Spleen (tissue), 11 donors: Measurements from ENCODE around the gene PLEKHA7. TPM values are rescaled to one million over a fixed set of nuclear protein-coding genes. Genes with fewer than 3 reads are reported as not detected.

Experiments used
- DNase-seq: peaks from one replicate; pipeline ENCODE4 v3.0.0-alpha.2; 2020
- H3K27ac ChIP-seq, 8 donors: fragments of 200-600 bp; sonication (generic) in 7 of 8; 1 replicate in 4 of 8; 2 replicates in 4 of 8; pipeline versions ENCODE4 v1.5.0 to v1.8.0; 2016 to 2021; ENCODE audit warnings: inconsistent platforms in 4 of 8, mild to moderate bottlenecking in 4 of 8, moderate library complexity in 1 of 8
- H3K27me3 ChIP-seq, 7 donors: fragments of 200-600 bp; sonication (generic) in 6 of 7; replicated peaks in 1 of 7; 1 replicate in 4 of 7; 2 replicates in 3 of 7; pipeline versions ENCODE4 v1.5.0 to v1.8.0; 2016 to 2021; ENCODE audit warnings: inconsistent platforms in 3 of 7, mild to moderate bottlenecking in 1 of 7
- H3K36me3 ChIP-seq, 6 donors: fragments of 200-600 bp; sonication (generic) in 5 of 6; 1 replicate in 4 of 6; 2 replicates in 2 of 6; pipeline versions ENCODE4 v1.5.0 to v1.8.0; 2016 to 2021; ENCODE audit warnings: inconsistent platforms in 2 of 6
- H3K4me1 ChIP-seq, 6 donors: fragments of 200-600 bp; sonication (generic) in 5 of 6; 1 replicate in 3 of 6; 2 replicates in 3 of 6; pipeline versions ENCODE4 v1.5.0 to v1.8.0; 2016 to 2021; ENCODE audit warnings: inconsistent platforms in 3 of 6
- H3K4me3 ChIP-seq, 8 donors: fragments of 200-600 bp; sonication (generic) in 7 of 8; 1 replicate in 4 of 8; 2 replicates in 4 of 8; pipeline versions ENCODE4 v1.5.0 to v1.8.0; 2016 to 2021; ENCODE audit warnings: inconsistent platforms in 4 of 8, mild to moderate bottlenecking in 4 of 8, moderate library complexity in 2 of 8
- H3K9me3 ChIP-seq, 8 donors: fragments of 200-600 bp; sonication (generic) in 7 of 8; 1 replicate in 4 of 8; 2 replicates in 4 of 8; pipeline versions ENCODE4 v1.5.0 to v1.8.0; 2016 to 2021; ENCODE audit warnings: inconsistent platforms in 4 of 8
- POLR2A ChIP-seq, 3 donors: fragments of 450-650 bp; IDR thresholded peaks; one replicate each; pipeline ENCODE4 v1.5.1; 2017; ENCODE audit warnings: antibody characterized with exemption in 3 of 3, mild to moderate bottlenecking in 1 of 3
- POLR2AphosphoS5 ChIP-seq, 3 donors: sonication (generic); formaldehyde crosslinking; IDR thresholded peaks; one replicate each; pipeline ENCODE4 v1.5.1; 2017; ENCODE audit warnings: antibody characterized with exemption in 3 of 3
- WGBS, 5 donors: extraction: QIAGEN DNeasy Blood & Tissue Kit in 3 of 5; methylation state at CpG; one replicate each; pipeline versions ENCODE4 v1.1.5 to v1.1.7; 2013 to 2018; 5-methylcytosine and 5-hydroxymethylcytosine counted together
- intact Hi-C: fragments of 100-400 bp; cut with DNase I; formaldehyde crosslinking; loops from one replicate; pipeline ENCODE4 v1.15.0; 2023; ENCODE audit warnings: low total_unique reads
- polyA plus RNA-seq, 3 donors: library from polyadenylated mRNA; stranded (reverse); fragments of 200-250 nt; gene quantifications; one replicate each; pipeline ENCODE4 v1.2.1, GENCODE V29; 2013
- total RNA-seq, 7 donors: library from RNA; depleted of rRNA in 3 of 7; stranded (reverse); fragments of >200 nt in 3 of 7; fragmentation: NEBNext Ultra II Directional in 4 of 7; extraction: Animal tissue kit (Norgen Biotek cat#: 25700) in 4 of 7; gene quantifications; one replicate each; pipeline versions ENCODE4 v1.1.0 to v1.2.1, GENCODE V29; 2016 to 2021
- TF ChIP-seq, protein P1 (sequence below), 11 experiments: fragments of 200-600 bp in 7 of 11; fragments of 450-650 bp in 4 of 11; sonication (generic) in 4 of 11; IDR thresholded peaks in 8 of 11; conservative IDR thresholded peaks in 3 of 11; 1 replicate in 7 of 11; 2 replicates in 4 of 11; pipeline versions ENCODE4 v1.4.0 to v1.8.0; 2016 to 2021; ENCODE audit warnings: antibody characterized with exemption in 11 of 11, inconsistent platforms in 4 of 11, mild to moderate bottlenecking in 1 of 11
- donor health status: healthy with polysubstance abuse.
- donor health status: DM: no; HTN: no; CAD: no; lungs with moderate emphysema.
- donor health status: DM: no; HTN: no; CAD: no.
- donor health status: Bipolar disorder and iron deficiency.
- donor health status: healthy.
- donor health status: DM: no; HTN: no; CAD: no.
- donor health status: DM: yes; HTN: yes; CAD: no.

The PLEKHA7 gene
- total and polyA plus RNA-seq, 10 donors = 1.8 to 12.8 (median 5.8) TPM

GRCh38 chr11:16790486-16791190 lies 223.6 kb downstream of the PLEKHA7 start:
- H3K4me3 ChIP-seq = no peak overlapping the region
- 67 to 77% (median 73%) methylated on average over 11 to 16 of the region's 16 CpGs for WGBS, 5 donors
- intact Hi-C loops = no loop called here
- peak overlapping the region in 6 of 8 donors; percentile 52 to 78 (median 70) for H3K27ac ChIP-seq
- H3K4me1 ChIP-seq = peaks cover 3 to 59% (median 26%) of the 10 kb centered on the region in 6 donors
- no peaks in the 10 kb centered on the region for H3K9me3 ChIP-seq
- no peaks in the 10 kb centered on the region for H3K36me3 ChIP-seq
- H3K27me3 ChIP-seq = no peaks in the 10 kb centered on the region
- peak; percentile 70 for DNase-seq
- TF ChIP-seq POLR2A (IDR thresholded peaks at IDR 0.05) (no peak), POLR2AphosphoS5 (IDR thresholded peaks at IDR 0.05) (no peak)
- TF ChIP-seq, protein P1, sequence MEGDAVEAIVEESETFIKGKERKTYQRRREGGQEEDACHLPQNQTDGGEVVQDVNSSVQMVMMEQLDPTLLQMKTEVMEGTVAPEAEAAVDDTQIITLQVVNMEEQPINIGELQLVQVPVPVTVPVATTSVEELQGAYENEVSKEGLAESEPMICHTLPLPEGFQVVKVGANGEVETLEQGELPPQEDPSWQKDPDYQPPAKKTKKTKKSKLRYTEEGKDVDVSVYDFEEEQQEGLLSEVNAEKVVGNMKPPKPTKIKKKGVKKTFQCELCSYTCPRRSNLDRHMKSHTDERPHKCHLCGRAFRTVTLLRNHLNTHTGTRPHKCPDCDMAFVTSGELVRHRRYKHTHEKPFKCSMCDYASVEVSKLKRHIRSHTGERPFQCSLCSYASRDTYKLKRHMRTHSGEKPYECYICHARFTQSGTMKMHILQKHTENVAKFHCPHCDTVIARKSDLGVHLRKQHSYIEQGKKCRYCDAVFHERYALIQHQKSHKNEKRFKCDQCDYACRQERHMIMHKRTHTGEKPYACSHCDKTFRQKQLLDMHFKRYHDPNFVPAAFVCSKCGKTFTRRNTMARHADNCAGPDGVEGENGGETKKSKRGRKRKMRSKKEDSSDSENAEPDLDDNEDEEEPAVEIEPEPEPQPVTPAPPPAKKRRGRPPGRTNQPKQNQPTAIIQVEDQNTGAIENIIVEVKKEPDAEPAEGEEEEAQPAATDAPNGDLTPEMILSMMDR (IDR thresholded peaks at IDR 0.05 in 8 of 11, conservative IDR thresholded peaks at IDR 0.05 in 3 of 11) = no peak

- intact Hi-C loops = loop anchor here (5.0 kb wide), 1 partner anchor 272 kb away; no protein-coding TSS in a partner anchor
- Histone ChIP-seq H3K4me3 (no peak overlapping the region), H3K27me3 (no peaks in the 10 kb centered on the region), H3K9me3 (no peaks in the 10 kb centered on the region), H3K27ac (peak overlapping the region in 1 of 8 donors; percentile 76), H3K36me3 (no peaks in the 10 kb centered on the region), H3K4me1 (peaks cover 6 to 61% (median 28%) of the 10 kb centered on the region in 6 donors)
- peak; percentile 54 for DNase-seq
- 90 to 96% (median 93%) methylated on average over 10 of the region's 10 CpGs for WGBS, 5 donors
- TF ChIP-seq POLR2AphosphoS5 (IDR thresholded peaks at IDR 0.05) = no peak
- TF ChIP-seq POLR2A (IDR thresholded peaks at IDR 0.05) = no peak
- TF ChIP-seq, protein P1 (IDR thresholded peaks at IDR 0.05 in 8 of 11, conservative IDR thresholded peaks at IDR 0.05 in 3 of 11) = no peak
Observed at GRCh38 chr11:16789560-16790485, 224.4 kb downstream of the PLEKHA7 start.

DNA sequence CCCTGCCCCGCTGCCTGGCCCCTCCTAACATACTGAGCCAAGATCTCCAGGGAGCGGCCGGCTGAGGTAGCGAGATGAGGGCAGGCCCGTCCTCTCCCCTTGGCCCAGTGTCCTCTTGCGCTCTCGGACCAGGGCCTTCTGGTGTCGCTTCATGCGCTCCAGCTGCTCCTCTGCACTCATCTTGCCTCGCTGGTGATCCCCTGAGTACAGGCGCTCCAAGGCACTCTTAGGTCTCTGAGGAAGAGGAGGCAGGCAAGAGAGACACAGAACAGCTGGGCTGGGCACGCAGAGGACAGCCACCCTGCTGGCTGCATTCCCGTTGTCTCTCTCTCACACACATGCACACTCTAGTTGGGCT lies 225.2 kb downstream of the PLEKHA7 start:
- intact Hi-C loops = loop anchor here (5.0 kb wide), 1 partner anchor 273 kb away; no protein-coding TSS in a partner anchor
- no peaks in the 10 kb centered on the region for H3K27me3 ChIP-seq
- DNase-seq = peak; percentile 70
- TF ChIP-seq, protein P1 (IDR thresholded peaks at IDR 0.05 in 8 of 11, conservative IDR thresholded peaks at IDR 0.05 in 3 of 11) = no peak
- TF ChIP-seq POLR2A (IDR thresholded peaks at IDR 0.05) (no peak), POLR2AphosphoS5 (IDR thresholded peaks at IDR 0.05) (no peak)
- no peak overlapping the region for H3K4me3 ChIP-seq
- no peaks in the 10 kb centered on the region for H3K36me3 ChIP-seq
- peaks cover 6 to 62% (median 31%) of the 10 kb centered on the region in 6 donors for H3K4me1 ChIP-seq
- no peaks in the 10 kb centered on the region for H3K9me3 ChIP-seq
- WGBS, 5 donors = 74 to 95% (median 89%) methylated on average over 11 to 13 of the region's 13 CpGs
- peak overlapping the region in 1 of 8 donors; percentile 2 for H3K27ac ChIP-seq
